Measurements from ENCODE around the gene TSHZ1.

TSHZ1 gene

DNA sequence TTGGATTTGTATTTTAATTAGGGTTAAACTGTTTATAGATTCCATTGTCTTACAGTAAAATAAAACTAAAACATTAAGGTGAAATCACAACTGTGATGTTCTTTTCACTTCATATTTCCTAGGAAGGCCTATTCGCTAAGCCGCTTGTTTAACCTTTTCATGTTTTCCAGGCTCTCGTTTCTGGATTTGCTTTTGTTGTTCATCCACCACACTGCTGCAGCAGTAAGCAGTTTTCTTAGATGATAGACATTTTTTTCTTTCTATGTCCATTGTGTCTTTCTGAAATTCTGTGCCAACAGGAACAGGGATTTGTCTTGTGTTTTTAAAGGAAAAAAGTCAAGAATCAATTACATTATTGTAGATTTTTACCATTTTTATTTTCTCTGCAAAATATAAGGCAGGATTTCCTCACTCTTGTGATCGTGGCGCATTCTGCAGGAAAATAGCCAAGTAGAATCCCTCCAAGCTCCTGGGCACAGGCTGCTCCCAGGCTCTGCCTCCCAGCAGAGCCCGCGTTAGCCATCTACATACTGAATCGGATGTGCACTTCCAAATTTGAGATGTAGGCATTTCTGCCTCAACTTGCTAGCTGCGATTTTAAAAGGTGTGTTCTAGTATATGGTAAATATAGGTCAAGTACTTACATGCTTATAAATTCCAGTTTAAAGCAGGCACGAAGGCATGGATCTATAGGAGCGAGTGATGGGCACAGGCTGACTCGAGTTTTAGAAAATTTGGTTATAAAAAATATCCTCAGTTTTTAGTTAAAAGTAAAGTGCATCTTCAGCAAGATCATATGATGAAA, 10.2 kb downstream of the TSHZ1 start:
- no peak for DNase-seq (ENCODE audit: low read depth, low spot score)

DNA sequence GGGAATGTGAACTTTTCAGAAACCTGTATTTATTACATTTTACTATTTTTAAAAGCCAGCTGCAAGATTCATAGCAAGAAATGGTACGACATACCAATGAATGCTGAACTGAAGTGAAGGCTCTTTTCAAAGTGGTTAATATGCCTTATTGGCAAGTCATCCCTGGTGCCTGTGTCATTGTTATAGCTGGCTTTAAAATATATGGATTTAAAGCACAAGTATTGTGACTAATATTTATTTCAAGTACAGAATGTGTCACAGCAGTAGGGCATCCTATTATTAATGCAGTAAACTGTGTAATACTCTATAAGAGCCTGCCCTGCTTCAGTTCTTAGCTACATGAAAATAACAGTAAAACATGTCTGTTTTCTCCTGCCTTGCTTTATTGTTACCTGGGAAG, 10.8 kb downstream of the TSHZ1 start:
- DNase-seq (ENCODE audit: low read depth, low spot score) = no peak

DNA sequence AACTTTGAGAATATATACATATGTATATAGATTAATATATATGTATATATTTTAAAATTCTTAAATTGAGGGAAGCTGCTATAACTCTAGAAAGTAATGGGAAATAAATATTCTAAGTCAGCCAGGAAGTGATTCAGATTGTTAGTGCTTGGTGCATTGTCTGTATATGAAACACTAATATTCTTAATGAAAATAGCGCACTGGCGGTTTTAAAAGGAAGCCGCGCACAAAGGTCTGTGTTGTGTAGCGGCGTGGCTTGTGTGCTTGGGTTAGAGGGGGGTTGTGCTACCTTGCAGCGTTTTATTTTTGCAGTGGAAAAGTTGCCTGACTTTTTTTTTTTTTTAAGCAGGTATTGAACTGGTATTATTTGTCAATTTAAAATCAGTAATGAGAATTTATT, 11.3 kb downstream of the TSHZ1 start:
- no peak for DNase-seq (ENCODE audit: low read depth, low spot score)

DNA sequence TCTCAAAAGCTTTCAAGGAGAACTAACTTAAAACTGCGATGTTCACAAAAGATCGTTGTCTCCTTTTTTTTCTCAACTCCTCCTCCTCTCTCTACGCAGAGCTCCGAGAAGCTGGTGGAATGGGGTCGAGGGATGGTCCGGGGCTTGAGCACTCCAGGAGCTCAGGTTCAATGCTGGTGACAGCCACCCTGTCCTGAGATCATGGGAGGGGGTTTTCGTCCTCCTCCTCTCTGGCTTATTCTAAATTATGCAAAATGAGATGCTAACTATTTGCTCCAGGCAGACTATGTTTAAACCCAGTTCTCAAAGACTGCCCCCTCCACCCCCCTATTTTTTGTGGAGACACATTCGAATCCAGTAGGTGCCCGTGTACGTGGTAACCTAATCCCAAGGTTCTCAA, 11.8 kb downstream of the TSHZ1 start:
- DNase-seq (ENCODE audit: low read depth, low spot score) = no peak

DNA sequence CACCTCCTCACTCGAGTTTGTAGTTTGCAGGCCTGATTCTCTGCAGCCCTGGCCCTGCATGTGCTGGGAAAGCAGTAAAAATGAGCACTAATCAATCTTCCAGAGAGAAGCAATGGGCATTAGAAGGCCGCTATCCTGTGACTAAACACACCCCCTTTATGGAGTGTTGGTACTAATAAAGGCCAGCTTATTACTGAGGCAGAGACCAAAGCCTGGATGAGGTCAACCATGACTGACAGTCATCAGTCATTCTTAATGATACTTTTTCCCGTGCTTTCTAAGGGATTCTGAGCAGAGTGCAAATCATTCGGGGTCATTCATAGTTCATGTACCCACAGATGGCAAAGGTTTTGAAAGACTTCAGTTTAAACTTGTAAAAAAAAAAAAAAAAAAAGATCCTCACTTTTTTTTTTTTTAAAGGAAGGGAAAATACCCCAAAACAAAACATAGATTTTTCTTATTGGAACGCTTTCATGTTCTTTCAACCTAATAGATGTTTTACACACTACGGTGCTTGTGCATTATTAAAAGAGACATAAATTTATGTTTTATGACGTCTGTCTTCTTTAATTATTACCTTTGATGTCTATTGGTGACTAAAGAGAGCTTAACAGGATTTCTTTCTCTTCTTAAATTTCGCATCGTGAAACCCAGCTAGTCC, 13.2 kb downstream of the TSHZ1 start:
- no peak for DNase-seq (ENCODE audit: low read depth, low spot score)

DNA sequence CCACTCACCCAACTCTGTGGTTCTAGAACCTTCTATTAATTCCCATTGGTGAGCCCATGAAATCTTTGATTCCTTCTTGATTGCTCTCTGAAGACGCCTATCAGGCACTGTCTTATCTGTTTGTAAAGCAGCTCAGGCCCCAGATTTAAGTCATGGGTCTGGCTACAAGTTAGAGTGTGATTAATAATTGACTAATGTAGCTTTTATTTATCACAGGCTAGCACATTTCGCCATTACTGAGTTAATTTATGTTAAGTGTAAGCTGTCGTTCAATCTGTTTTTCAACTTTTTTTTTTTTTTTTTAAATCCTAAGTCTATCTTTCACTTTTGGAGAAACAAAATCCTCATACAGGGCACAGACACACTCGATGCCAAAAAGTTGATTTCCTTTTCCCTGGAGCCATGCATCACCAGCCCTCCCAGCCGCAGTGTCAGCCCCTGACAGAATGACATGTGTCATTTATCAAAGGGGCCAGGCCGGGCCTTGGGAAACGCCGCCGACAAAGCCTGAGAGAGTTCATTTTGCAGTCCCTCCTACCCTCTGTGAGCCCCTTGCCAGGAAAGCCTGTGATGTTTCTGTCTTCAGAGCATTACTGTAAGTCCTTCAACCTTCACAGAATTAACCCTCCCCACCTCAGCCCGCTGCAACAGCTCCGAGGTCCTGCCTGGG, 15.8 kb downstream of the TSHZ1 start:
- DNase-seq (ENCODE audit: low read depth, low spot score) = no peak

DNA sequence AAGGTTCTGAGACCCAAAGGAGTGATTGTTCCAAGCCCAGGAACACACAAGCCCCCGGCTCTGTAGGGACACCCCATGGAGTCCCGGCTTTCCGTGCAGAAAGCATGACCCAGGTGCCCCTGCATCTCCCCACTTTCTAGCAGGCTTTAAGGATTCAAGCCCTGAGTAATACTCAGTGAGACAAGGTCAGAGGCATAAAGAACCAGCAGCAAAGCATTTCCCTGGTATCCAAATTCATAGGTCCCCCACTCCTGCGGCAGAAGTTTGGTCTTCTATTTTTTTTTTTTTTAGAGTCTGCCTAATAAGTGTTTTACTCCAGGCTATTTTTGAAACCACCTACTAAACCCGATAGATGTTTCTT, 16.3 kb downstream of the TSHZ1 start:
- DNase-seq (ENCODE audit: low read depth, low spot score) = no peak

DNA sequence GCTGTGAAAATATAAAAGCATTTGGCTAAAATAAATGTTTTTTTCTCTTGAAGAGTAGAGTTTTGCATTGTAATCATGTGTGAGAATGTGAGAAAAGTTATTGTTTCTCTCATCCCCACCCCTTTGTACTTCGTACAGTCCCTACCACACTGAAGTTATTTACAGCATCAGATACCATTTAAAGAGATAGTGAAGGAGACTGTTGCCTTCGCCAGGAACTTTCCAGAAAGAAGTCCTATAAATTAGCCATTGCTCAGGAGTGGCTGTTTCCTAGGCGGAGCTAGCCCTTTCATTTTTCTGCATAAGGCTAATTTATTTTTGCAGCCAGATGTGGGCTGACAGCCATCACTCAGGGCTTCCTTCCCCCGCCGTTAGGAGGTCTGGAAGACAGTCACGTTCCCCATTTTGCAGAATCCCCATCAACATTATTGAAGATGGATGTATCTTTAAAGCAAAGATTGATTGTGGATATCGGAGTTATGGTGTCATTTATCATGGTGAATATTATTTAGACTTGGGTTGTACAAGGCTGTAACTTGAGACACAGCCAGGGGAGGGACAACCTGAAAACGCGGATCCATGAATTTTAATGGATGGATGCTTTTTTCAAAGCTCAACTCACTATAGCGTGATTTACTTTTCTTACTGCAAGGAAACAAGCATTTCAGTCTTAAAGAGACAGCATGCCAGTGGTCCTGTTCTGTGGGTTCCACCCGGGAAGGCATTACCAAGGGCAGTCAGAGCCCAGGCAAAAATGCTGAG, 17.1 kb downstream of the TSHZ1 start:
- DNase-seq (ENCODE audit: low read depth, low spot score) = no peak

DNA sequence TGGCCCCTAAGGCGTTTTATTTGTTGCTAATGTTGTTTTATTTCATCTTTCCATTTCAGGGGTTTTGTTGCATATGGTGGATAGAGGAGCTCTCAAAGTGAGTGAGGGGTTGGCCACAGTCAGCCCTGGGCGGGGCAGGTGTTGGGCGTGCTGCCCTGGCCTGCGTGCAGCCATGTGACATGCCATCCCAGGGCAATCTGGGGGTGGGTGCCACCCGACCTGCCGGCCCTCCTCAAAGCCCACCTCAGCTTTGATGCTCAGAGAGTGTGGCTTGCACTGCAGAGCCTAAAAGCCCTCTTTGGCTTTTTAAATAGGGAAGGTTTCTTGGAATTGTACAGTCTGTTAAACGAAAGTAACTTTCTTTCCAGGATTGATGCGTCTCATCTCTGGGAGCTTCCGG, 18.4 kb downstream of the TSHZ1 start:
- no peak for DNase-seq (ENCODE audit: low read depth, low spot score)

DNA sequence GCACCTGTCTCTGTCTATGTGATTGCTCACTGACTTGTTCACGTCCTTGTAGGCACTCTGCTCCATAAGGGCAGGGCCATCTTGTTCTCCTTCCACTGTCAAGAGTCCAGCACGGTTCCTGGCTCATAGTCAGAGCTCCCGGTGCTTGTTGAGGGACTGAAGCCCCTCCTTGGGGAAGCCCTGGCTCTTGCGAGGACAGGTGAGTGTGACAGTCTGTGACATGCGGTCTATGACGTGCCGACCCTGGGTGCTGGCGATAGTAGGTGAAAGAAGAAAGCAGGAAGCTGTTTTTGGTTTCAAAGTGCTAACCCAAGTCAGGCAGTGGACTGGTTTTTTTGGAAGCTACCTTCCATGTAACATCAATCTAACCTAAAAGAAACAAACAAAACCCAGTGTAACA, 18.8 kb downstream of the TSHZ1 start:
- no peak for DNase-seq (ENCODE audit: low read depth, low spot score)

DNA sequence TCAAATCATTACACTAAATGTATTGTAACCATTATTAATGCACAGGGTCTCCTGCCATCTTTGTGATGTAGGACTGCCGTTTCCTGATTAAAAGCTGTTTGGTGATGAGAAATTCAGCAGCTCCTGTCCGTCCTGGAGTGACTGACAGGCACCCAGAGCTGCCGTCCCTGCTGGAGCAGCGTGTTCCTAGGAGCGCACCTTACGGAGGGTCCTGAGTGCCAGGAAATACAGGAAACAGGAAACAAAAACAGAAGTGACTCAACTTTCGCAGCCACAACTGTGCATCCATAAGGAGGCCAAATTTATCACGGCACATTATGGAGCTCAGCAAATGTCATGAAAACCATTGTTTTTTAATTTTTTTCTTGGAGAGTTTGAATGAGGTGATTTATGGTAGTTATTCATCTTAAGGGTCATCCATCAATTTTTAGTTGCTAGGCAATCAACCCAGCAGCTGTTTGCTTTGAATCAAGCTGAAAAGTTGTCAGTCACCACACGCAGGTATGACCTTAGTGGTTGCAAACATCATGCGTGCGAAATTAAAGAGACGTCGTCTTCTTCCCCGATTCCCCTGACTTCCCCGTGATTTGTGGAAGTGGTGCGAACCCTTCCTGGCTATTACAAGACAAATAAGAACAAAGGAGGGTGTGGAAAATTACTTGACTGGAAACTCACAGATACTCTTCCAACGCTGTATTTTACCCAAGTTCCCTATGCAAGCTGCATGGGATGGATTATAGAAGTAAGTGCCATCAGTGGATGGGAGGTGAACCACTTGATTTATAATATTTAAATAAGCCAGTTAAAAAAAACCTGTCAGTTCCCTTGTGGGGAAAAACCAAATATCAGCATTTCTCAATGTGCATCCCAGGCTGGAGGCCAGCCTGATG, 19.8 kb downstream of the TSHZ1 start:
- no peak for DNase-seq (ENCODE audit: low read depth, low spot score)

DNA sequence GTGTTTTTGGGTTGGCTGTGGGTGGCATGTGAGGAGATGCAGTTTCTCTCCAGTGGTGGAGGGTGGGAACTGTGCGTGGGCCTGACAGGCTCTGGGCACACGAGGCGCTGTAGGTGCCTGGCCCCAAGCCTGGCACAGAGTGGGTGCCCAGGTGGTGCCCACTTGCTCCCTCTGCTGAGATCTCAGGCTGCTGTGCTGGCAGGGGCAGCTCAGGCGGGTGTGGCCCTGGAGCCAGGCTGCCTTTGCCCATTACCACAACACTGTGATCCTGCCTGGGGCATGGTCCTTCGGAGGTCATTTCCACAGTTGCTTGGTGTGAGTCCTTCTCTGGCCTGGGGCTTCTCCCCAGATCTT, 20.4 kb downstream of the TSHZ1 start:
- no peak for DNase-seq (ENCODE audit: low read depth, low spot score)

DNA sequence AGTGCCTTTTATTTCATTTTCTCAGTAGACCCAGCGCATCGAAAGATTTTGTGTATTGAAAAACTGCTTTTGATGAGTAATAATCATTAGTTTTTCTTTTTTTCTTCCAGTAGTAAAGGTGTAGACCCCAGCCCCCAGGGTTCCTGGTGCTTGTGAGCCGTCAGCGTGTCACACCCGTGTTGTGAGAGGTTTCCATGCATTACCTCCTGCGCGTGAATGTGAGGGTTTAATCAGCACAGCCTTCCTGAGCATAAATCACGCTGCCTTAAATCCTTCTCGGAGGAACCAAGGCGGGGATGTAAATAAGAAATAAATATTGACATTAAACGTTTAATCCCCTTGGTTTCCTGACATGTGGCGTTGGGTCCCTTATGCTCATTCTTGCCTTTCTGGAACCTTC, 24.3 kb downstream of the TSHZ1 start:
- no peak for DNase-seq (ENCODE audit: low read depth, low spot score)

DNA sequence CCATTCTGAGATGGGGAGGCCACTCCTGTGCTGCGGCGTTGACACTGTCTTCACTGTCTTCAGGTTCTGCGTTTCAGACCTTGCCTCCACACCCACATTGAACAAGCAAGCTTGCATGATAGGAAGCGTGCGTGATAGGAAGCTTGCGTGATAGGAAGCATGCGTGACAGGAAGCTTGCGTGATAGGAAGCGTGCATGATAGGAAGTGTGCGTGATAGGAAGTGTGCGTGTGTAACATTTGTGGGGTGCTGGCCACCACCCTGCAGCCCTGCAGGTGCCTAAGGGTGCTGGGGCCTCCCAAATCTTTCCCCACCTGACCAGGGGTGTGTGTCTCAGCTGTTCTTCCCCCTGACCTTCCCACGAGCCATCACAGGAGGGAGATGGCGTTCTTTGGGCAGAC, 25.3 kb downstream of the TSHZ1 start:
- DNase-seq (ENCODE audit: low read depth, low spot score) = no peak

DNA sequence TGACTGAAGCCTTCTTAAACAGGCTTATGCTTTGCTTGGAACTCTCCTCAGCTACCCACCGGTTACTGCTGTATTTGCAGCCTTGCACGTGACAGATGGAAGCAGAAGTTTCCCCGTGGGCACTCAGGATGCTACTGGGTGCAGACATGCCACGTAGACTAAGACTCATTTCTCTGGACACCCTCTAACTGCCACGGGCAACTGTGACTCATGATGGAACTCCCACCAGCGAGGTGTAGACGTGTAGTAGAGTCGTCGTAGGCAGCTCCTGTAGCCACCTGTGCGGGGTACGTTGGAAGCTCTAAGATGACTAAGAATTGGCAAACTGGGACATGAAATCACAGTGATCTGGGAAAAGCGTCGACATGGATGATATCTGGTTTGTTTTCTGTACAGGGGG, 27.5 kb downstream of the TSHZ1 start:
- DNase-seq (ENCODE audit: low read depth, low spot score) = no peak

DNA sequence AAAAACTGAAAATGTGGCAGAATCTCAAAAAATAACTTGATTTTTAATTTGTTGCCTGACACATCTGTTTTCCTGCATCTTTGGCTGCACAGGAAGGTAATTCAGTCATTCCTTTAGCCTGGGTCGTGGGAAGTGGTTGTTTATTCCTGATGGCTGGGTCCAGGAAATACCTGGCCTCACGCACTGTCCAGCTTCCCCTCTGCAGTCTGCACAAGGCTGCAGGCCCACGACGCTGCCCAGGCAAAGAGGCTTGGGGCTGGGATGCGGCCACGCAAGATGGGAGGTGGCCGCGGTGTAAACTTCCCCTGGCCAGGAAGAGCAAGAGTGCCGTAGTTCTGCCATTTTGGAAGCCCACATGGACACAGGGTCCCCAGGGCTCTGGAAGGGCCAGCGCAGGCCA, 28.2 kb downstream of the TSHZ1 start:
- no peak for DNase-seq (ENCODE audit: low read depth, low spot score)

DNA sequence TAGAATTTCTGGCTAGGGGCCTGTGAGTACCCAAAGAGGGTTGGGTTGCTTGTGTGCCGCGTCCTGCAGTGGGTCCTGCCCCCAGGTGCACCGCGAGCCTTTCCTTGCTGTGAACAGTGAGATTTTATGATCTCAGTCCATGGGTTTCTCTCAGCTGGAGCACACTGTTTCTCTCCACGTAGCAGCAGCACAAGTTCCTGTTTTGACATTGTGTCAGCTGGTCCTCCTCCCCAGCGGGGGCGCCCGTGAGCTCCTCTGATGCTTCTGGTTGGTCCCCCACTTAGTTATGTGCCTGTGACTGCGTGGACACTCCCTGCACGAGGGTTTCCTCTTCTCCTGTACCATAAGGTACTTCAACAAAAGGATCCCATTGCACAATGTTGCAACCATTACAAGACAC, 29.8 kb downstream of the TSHZ1 start:
- DNase-seq (ENCODE audit: low read depth, low spot score) = no peak

DNA sequence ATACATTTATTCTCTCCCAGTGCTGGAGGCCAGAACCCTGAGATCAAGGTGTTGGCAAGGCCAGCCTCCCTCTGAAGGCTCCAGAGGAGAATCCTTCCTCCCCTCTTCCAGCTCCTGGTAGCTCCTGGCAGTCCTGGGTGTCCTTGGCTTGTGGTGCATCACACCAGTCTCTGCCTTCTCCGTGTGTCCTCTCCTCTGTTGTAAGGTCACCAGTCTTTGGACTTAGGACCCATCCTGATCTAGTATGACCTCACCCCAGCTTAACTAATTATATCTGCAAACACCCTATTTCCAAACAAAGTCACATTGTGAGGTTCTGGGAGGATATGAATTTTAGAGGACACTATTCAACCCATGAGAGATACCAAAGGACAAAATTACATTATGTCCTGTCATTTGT, 31.1 kb downstream of the TSHZ1 start:
- no peak for DNase-seq (ENCODE audit: low read depth, low spot score)

DNA sequence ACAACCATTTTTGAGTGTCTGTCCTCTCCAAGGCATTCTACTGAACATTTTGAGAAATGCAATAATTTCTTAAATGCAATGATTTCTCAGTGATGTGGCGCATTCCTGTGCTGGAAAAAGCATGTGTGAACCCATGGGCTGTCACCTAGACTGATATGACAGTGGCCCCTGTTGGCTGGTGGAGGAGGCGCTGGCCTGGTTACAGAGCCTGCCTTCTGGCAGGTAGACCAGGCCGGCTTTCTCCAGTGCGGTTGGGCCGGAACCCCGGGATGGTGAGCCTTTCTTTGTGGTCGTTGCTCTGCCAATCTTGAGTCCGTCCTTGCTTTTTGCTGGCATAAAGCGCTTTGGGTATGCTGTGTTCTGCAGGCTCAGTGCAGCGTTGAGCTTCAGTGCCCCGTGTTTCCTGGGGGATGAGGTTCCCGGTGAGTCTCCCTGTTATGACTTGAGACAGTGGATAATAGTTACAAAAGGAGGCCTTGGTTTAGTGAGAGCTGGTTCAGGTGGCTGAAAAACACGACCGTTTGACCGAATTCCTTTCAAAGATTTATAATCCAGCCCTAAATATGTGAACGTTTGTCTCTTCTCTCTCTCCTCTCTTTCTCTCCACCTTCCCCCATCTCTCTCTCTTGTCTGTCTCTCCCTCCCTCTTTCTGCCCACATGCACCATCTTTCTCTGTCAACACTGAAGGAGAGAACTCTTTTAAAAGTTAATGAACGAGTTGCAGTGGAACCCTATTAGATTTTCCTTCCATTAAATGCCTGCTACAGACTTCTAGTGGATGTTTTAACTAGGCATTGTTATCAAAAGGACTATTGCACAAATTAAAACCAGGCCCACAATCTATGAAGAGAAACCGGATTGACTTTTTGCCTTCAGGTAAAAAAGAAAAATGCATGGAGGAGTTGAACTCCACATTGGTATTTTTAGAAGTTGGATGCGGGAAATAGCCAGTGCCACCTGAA, 34.0 kb downstream of the TSHZ1 start:
- no peak for DNase-seq (ENCODE audit: low read depth, low spot score)

Data from activated CD4-positive, CD25-positive, alpha-beta regulatory T cell treated with anti-CD3 and anti-CD28 coated beads, Interleukin-2, amount 50 U/mL, for 16 hours (primary cell).